ENCODE measurements around the gene MPZL1.

Gene MPZL1

DNA sequence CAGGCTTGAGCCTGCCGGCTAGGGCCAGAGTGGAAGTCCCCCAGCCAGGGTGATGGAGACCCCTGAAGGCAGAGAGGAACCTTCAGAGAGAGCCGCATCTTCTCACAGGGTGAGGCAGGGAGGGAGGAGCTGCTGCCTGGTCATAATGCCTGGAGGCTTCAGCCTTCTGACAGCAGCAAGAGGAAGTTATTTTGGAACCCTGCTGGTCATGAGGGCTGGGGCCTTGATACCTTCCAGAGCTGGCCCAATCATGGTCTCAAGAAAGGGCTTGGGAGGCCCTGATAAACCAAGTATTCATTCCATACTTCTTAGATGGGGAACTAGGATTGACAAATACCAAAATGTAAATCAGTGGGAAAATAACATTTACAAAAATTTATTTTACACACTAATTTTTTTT, 26.6 kb upstream of the MPZL1 start:
- no peak for DNase-seq (ENCODE audit: low read depth, low spot score)

DNA sequence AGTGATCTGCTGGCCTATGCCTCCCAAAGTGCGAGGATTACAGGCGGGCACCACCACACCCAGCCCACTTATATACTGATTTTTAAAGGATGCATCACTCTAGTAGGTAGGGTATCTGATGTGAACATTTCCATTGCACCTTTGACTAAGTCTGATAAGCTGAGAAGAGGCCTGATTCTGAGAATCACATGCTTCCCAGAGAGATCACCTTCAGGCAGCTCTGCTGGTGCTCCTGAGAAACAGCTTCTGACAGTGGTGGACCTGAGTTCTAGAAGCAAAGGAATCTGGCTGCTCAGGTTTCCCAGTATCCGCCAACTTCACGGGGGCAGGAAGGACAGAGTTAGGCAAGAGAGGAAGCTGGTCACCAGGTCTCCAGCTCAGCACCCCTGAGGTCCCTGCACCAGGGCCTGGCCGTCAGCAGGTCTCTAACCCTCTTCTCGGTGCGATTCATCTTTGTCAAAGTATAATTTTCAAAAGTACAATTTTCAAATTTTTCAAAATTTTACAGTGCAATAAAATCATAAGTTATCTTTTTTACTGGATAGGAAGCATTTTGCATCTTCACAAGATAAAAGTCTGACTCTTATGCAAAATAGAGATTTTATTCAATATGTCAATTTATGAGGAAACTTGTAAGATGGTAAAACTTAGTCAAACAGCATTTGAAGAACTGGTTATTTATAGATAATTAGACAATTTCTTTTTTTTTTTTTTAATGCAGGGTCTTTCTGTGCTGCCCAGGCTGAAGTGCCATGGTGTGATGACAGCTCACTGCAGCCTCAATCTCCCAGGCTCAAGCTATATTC, 25.8 kb upstream of the MPZL1 start:
- DNase-seq (ENCODE audit: low read depth, low spot score): no peak

GRCh38 chr1:167697667-167698141, 24.1 kb upstream of the MPZL1 start:
- no peak for DNase-seq (ENCODE audit: low read depth, low spot score)

DNA sequence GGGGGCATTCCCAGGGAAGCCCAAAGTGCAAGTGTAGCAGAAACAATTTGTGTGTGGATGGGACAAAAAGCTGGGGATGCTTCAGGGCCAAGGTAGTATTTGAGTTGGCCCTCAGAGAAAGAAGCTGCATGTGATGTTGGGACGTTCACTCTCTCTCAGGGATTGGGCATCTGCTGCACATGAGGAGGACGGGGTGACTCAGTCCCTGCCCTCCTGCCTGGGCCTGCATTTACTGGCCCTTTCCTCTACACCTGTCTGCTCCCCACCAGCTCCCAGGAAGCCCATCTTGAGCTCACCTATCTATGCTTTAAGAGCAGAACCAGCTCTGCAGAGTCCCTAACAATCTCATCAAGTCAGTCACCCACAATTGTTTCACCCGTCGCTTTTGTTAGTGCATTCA, 23.5 kb upstream of the MPZL1 start:
- no peak for DNase-seq (ENCODE audit: low read depth, low spot score)

- no peak for DNase-seq (ENCODE audit: low read depth, low spot score)
Observed at GRCh38 chr1:167701510-167701909, 20.3 kb upstream of the MPZL1 start.

- DNase-seq (ENCODE audit: low read depth, low spot score): no peak
Observed at GRCh38 chr1:167703557-167703956, 18.2 kb upstream of the MPZL1 start.

- no peak for DNase-seq (ENCODE audit: low read depth, low spot score)
Observed at GRCh38 chr1:167704715-167705114, 17.1 kb upstream of the MPZL1 start.

DNA sequence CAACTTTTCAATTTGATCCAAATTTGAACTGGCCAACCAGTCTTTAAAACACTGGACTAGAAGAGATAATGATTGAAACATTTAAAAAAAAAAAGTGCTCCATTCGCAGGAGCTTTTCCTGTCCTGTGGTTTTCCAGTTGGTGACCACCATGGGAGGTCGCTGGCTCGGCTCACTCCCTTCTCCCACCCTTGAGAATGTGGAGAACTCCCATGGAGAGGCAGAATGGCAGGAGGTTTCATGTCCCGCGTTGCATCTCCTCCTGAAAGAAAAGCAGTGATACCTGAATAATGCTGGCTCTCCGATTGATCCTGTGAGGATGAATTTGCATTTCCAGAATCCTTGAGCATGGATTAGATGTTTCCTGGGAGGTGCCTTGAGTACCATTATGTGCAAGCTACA, 16.5 kb upstream of the MPZL1 start:
- no peak for DNase-seq (ENCODE audit: low read depth, low spot score)

- DNase-seq (ENCODE audit: low read depth, low spot score): no peak
Observed at GRCh38 chr1:167706363-167706762, 15.4 kb upstream of the MPZL1 start.

DNA sequence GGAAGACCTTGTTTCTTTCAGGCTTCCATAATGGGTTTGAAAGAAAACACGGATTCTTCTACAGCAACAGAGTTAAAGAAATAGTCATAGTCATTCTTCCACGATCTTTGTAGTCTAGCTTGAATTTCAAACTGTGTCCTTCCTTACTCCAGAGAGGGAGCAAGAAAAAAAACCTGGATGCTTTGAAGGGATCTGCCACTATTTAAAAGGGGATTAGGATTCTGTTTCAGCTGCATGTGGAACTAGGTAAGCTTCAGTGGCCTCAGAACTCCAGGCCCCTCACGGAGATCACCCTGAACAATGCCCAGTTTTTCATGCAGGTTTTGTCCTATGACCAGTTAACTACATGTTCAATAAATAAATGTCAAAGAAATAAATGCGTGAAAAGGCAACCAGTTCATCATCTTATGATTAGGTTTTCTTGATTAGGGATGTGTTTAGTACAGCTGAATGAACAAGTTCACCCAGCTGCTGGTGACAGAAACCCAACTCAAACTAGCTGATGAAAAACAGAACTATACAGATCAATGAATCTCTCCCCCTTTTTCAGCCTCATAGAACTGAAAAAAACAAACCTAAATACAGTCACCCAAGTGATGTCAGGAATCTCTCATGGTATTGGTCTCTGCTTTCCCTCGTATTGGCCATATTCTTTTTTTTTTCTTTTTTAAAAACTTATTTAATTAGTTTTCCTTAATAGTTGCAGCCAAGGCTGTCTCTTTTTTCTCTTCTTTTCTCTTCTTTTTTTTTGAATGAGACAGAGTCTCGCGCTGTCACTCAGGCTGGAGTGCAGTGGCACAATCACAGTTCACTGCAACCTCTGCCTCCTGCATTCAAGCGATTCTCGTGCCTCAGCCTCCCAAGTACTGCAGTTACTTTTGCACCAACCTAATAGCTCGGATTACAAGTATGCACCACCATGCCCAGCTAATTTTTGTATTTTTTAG, 14.6 kb upstream of the MPZL1 start:
- DNase-seq (ENCODE audit: low read depth, low spot score): no peak

DNA sequence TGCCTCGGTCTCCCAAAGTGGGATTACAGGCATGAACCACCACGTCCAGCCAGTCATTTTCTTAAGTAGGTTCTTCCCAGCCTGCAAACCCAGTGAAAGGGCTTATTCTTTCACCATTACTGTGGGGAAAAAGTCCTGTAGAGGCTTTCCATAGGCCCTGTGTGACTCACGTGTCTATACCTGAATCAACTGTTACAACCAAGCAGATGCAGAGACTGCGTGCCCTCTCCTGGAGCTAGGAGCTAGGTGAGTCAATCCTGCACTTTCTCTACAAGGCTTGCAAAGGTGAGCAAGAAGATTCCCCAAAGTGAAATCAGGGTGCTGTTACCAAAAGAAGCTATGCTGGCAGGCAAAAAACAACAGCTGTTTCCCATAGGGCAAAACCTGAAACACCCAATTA, 13.8 kb upstream of the MPZL1 start:
- DNase-seq (ENCODE audit: low read depth, low spot score): no peak

DNA sequence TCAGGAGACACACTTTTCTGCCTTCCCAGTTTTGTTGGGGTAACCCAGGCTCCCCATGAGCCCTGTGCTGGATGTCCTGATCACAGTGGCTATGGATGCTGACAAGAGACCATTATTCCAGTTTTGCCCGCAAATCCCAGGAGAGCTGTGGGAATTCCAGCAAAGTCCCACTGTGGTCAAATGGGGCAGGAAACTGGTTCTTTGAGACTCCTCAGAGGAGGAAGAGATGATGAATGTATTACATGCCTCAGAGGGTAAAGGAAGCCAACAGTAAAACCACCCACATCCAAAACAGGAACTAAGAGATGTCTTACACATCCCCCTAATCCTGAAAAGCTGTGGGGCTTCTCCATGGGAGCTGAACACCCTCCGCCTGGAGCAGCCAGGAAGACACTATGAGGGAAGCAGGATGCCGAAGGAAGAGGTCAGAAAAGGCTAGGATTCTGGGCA, 12.8 kb upstream of the MPZL1 start:
- no peak for DNase-seq (ENCODE audit: low read depth, low spot score)

- DNase-seq (ENCODE audit: low read depth, low spot score): no peak
Observed at GRCh38 chr1:167710836-167711235, 10.9 kb upstream of the MPZL1 start.

DNA sequence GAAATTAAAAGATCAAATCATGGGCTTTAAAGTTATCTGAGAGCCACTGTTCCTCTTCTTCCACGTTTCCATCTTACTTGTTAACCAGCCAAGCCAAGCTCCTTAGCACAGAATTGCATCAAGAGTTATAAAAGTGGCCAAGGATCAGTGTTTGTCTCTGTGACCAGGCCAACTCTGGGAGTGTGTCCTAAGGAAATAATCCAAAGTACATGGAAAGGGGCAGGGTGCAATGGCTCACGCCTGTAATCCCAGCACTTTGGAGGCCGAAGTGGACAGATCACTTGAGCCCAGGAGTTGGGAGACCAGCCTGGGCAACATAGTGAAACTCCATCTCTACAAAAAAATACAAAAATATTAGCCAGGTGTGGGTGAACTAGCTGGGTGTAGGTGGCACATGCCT, 10.0 kb upstream of the MPZL1 start:
- no peak for DNase-seq (ENCODE audit: low read depth, low spot score)

- no peak for DNase-seq (ENCODE audit: low read depth, low spot score)
Observed at GRCh38 chr1:167713330-167714081, 8.3 kb upstream of the MPZL1 start.

GRCh38 chr1:167714098-167714438, 7.7 kb upstream of the MPZL1 start:
- DNase-seq (ENCODE audit: low read depth, low spot score): peak; percentile 39

GRCh38 chr1:167714439-167715156, 7.2 kb upstream of the MPZL1 start:
- DNase-seq (ENCODE audit: low read depth, low spot score): peak; percentile 79

- peak; percentile 76 for DNase-seq (ENCODE audit: low read depth, low spot score)
Observed at GRCh38 chr1:167715157-167715999, 6.4 kb upstream of the MPZL1 start.

- DNase-seq (ENCODE audit: low read depth, low spot score): no peak
Observed at GRCh38 chr1:167716000-167716271, 5.8 kb upstream of the MPZL1 start.

GRCh38 chr1:167717351-167717750, 4.4 kb upstream of the MPZL1 start:
- no peak for DNase-seq (ENCODE audit: low read depth, low spot score)

All from activated CD4-positive, CD25-positive, alpha-beta regulatory T cell treated with anti-CD3 and anti-CD28 coated beads, Interleukin-2, amount 50 U/mL, for 16 hours (primary cell).